NCI-H1694 (cell line): ENCODE measurements around the gene KIAA1549.
"Not testable (repeated sequence)": the region's sequence is repeated elsewhere in the genome, so short reads cannot be mapped to it uniquely, and the experiment has no call there.

ENCODE experiments used
- DNase-seq: peaks from one replicate; lab custom pipeline; 2025; lab: John Stamatoyannopoulos, UW

The KIAA1549 gene

DNA sequence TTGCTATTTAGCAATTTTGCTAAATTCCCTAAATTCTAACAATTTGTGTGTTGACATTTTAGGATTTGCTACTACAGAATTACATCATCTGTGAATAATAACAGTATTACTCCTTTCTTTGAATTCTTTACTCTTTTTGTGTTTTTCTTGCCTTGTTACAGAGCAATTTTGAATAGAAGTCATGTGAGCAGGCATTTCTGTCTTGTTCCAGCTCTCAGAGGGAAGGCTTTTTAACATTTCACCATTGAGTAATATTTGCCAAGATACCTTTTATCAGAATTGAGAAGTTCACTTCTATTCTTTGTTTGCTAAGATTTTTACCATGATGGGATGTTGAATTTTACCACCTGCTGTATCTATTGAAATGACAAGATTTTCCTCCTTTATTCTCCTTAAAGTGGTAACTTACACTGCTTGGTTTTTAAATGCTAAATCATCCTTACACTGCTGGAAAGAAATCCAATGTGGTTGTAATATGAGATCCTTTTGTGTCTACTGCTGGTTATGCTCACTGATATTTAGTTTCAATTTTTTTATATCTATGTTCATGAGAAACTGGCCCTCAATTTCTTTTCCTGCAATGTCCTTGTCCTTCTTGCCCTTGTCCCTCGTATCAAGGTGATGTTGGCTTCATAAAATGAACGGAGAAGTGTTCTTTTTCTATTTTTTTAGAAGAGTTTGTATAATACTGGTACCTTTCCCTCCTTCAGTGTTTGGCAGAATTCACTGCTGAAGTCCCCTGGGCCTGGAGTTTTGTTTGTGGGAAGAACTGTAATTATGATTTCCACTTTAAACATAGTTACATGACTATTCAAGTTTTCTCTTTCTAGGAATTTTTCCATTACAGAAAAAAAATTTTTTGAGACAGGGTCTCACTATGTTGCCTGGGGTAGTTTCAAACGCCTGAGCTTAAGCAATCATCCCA is 132.9 kb downstream of the KIAA1549 start:
- DNase-seq, result no peak

DNA sequence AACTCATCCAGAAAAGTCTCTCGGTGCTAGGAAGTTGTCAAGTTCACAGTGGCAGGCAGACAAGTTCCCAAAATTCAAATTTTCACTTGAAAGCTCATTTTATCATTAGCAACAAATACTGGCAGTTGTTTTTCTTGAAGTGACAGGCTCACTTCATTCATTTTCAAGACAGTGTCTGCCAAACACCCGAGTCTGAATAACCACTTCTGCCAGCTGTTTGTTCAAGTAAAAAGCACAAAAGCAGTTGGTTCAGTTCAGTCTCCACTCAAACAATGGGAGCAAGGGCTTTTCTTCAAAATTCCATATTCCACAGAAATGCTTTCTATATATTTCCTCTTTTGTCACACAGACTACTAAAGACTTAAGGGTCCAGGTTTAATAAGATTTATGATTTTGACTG is 135.5 kb downstream of the KIAA1549 start:
- no peak for DNase-seq

DNA sequence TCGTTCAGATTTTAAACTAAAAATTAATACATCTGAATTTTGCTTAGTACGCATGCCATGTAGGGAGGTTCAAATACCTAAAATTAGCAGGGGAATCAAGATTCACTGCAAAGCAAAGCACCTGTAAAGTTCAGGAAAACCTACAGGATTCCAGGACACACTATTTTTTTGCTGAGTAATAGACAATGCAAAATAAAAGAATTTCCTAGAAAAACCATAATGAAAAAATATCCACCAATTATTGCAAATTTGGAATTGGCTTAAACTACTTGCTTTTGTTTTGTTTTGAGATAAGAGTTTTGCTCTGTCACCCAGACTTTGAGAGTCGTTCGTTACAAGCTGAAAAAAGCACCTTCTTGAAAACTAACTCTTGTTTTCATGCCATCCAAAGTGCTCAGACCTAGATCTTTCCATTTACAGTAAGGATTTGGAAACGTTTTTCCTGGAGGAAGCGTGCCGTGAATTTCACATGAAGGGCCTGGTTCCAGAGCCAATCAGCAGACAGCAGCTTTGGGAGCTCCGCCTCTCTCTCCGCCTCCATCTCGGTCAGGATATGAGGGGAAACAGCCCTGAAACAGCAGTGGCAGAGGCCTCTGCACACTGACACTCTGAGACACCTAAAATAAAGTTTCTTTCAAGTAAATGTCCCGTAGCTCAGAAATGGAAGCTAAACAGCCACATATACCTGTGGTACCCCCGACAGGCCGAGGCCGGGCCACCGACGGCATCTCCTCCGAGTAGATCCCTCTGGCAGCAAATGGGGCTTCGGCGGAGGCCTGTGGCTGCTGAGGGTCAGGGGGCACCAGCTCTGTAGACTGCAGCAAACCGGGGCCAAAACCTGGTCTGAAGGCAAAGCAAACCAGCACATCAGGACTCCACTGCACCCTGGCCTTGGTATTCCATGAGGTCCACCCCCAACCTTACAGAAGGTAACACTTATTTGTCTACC is 137.3 kb downstream of the KIAA1549 start:
- no peak for DNase-seq

DNA sequence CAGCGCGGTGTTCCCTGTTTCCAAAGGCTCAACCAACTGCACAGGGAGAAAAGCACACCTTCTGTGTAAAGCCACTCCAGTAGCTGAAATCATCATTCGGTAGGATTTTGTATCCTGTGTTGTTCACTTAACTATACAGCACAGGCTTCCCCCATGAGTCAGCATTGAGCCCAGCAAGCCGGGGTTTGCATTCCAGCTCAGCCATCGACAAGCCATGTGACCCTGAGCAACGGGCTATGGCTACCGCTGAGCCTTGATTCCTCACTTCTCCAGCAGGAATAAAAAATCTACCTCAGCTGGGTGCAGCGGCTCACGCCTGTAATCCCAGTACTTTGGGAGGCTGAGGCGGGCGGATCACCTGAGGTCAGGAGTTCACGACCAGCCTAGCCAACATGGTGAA is 139.1 kb downstream of the KIAA1549 start:
- no peak for DNase-seq

DNA sequence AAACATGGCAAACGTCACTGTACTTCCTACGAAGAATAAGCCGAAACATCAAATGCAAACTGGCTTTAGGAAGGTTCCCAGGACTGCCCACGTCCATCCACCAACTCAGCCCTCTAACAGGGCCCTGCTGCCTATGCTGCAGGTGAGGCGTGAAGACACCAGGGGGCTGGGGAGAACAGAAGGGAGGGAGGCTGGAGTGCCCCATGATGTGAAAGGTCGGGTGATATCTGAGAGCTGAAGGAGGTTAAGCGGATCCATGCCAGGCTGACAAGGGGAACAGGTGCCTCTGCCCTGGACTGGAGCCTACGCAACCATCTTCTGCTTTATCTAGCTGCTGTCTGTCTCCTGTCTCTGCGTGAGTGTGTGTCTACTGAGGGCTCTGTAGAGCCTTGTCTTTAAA is 143.0 kb downstream of the KIAA1549 start:
- no peak for DNase-seq

DNA sequence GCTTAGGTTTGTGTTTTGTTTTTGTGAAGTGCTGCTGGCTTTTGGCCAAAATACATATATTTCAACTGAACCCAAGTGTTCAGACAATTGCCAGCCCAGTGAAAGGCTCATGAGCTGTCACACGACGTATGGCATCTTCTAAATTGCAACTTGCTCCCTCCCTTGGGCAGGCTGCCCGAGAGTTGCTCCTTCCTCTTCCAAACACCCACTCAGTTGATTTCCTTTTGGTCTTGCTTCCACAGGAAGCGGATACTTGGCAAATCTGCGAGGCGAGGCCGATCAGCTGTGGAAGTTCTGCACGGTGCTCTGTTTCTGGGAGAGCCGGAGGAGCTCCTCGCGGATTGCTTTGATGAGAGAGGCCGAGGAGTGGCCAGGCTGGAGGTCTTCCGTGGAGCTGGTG is 143.6 kb downstream of the KIAA1549 start:
- no peak for DNase-seq

DNA sequence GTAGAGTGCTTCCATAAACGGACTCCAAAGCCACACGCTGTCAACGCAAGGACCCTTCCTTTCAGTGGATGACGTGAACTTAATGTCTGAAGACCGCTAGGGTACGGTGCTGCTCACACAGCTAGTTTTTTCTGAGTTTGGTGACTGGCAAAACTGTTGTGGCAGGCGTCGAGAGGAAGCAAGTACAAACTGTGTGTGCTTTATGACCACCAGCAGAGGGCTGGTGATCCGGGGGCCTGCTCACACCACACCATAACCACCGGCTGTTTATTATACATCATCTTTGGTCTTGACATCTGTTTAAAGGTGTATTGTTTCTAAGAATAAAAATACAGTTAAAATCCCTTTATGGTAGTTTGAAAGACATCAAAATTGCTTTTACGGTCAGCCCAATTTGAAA is 146.1 kb downstream of the KIAA1549 start:
- DNase-seq, result no peak

DNA sequence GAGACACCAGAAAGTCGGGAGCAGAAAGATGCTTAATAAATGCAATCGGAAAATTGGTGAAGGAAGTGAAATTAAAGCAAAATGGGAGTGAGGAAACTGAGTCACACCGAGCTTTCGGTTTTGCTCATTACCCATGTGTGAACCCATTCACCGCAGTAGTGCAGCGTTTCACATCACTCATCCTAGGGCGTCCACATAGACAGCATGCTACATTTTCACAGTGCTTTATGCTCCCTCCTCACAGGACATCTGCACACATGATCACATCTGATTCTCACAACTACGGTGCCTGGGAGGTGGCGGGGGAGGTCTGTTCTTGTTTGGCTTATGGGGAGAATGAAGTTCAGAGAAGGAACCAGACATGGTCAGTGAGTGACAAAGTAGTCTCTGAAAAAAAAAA is 146.6 kb downstream of the KIAA1549 start:
- no peak for DNase-seq

DNA sequence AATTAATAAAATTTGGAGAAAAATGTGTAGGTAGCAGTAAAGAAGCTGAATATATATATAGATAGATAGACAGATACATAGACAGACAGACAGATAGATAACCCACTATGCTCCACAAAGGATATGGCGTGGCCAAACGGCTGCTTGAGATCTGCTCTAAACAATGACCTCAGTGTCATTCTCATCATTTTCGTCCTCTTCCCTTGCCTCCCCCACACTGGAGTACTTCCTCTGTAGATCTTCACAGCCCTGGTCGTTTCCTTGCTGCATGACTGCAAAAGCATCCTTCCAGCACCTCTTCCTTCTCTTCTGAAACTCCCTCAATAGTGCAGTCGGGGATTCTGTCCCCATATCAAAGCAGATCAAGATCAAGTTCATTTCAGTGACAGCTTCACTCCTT is 147.6 kb downstream of the KIAA1549 start:
- DNase-seq, result no peak

DNA sequence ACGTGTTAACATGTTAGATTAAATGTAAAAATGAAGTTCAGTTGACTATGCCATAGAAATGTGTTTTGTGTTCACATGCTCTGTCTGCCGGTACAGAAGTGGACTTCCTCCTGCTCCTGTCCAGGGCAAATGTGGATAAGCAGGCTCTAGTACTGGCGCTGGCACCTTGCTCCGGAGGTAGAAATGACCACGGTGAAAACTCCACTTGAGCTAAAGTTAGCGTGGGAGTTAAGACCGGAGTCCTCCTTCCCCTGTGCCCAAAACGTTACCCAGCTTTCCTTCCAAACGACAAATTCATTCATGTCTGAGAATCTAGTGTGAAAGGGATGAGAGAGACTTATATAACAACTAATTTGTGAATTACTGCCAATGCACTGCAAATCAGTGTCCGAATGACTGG is 148.2 kb downstream of the KIAA1549 start:
- DNase-seq, result no peak

DNA sequence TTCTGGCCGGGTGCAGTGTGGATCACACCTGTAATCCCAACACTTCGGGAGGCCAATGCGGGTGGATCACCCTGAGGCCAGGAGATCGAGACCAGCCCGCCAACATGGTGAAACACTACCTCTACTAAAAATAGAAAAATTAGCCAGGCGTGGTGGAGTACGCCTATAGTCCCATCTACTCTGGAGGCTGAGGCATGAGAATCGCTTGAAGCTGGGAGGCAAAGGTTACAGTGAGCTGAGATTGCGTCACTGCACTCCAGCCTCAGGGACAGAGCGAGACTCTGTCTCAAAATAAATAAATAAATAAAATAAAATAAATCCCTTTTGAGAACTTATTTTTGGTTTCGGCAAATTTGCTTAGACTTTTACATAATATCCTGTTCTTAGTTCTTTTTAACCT is 151.9 kb downstream of the KIAA1549 start:
- no peak for DNase-seq

DNA sequence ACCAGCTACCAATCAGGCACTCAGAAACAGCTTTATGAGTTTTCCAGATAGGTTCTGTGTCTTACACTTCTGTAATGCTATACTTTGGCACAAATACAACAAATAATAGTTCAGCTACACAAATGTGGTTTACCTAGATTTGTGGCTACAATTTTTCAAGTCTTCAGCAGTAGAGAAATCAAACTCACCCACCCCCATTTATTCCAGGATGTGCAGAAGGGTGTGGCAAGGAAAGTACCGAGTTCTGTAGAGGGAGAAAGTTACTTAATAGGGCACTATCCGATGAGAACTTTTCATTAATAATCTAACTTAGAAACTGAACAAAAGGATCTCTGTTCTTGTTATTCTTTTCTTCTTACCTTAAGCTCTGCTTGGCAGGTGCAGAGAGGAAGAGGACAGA is 152.9 kb downstream of the KIAA1549 start:
- no peak for DNase-seq

DNA sequence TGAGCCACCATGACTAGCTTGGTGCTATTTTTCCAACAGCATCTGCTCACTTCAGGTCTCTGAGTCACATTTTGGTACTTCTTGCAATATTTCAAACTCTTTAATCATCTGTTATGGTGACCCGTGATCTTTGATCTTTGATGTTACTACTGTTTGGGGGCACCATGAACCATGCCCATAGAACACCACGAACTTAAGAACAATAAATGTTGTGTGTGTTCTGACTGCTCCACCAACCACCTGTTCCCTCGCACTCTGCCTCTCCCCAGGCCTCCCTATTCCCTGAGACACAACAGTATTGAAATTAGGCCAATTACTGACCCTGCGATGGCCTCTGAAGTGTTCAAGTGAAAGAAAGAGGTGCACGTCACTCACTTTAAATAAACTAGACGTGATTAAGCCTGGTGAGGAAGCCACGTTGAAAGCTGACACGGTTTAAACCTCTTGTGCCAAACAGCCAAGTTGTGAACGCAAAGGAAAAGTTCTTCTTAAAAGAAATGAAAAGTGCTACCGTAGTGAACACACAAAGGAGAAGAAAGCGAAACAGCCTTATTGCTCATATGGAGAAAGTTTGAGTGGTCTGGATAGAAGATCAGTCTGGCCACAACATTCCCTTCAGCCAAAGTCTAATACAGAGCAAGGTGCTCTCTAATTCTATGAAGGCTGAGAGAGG is 156.0 kb downstream of the KIAA1549 start:
- no peak for DNase-seq

DNA sequence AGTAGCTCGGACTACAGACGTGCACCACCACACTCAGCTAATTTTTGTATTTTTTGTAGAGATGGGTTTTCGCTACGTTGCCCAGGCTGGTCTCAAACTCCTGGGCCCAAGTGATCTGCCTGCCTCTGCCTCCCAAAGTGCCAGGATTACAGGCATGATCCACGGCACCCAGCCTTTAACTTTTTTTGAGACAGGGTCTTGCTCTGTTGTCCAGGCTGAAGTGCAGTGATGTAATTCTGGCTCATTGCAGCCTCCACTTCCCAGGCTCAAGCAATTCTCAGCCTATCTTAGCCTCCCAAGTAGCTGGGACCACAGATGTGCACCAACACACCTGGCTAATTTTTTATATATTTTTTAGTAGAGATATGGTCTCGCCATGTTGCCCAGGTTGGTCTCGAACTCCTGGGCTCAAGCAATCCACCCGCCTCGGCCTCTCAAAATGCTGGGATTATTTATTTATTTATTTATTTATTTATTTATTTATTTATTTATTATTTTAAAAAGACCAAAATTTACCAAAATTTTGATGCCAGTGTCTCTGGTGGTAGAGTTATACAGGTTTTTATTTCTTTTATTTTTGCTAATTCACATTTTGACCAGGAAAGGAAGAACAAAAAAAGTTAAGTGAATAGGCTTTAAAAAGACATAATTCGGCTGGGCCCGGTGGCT is 158.2 kb downstream of the KIAA1549 start:
- no peak for DNase-seq

DNA sequence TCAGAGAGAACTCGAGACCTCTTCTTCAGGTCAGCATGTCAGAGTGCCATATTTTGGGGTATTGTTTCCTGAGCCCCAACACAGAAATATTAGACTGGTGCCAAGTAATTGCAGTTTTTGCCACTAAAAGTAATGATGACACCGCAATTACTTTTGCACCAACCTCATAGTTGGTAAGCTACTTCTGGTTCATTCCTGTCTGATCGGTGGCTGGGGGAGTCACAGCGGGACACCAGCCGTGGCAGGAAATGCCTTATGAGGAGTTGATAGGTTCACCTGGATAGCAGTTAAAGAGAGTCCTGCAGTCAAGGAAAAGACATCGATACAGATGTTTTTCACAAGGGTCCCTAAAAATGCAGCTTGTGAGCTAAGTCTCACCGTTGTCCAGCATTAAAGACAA is 159.3 kb downstream of the KIAA1549 start:
- DNase-seq, result no peak

DNA sequence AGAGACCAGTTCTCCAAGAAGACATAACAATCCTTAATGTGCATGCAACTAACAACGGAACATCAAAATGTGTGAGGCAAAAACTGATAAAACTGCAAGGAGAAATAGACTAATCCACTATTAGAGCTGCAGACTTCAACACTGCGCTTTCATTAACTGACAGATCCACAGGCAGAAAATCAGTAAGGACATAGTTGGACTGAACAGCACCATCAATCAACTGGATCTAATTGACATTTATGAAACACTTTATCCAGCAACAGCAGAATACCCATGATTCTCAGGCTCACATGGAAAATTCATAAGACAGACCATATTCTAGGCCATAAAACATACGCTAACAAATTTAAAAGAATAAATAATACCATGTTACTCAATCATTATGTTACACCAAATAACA is 161.6 kb downstream of the KIAA1549 start:
- no peak for DNase-seq

DNA sequence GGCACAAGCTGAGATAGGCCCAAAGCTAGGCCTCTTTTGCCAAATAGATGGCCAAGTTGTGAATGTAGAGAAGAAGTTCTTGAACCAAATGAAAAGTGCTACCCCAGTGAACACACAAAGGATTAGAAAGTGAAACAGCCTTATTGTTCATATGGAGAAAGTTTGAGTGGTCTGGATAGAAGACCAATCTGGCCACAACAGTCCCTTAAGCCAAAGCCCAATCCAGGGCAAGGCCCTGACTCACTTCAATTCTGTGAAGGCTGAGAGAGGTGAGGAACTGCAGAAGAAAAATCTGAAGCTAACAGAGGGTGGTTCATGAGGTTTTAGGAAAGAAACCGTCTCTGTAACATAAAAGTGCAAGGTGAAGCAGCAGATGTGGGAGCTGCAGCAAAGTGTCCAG is 164.5 kb downstream of the KIAA1549 start:
- no peak for DNase-seq

DNA sequence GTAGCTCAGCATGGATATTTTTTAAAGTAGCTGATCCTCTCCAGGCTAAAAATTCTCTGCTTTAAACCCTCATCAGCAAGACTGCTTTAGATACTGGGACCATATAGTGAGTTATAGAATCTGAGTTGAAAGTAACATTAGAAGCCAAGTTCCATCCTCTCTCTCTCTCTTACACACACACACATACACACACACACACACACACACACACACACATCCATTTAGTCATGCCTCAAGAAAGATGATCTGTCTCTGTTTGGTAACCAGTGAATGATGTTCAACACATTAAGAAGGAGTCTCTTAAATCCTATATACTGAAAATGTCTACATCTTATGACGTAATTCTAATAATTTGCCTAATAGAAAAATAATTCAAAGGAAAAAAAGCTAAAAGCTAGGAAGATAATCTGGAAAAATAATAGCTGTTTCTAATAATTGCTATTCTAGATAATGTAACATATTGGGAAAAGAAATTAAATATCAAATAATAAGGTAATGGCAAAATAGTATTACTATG is 166.3 kb downstream of the KIAA1549 start:
- DNase-seq, result no peak

DNA sequence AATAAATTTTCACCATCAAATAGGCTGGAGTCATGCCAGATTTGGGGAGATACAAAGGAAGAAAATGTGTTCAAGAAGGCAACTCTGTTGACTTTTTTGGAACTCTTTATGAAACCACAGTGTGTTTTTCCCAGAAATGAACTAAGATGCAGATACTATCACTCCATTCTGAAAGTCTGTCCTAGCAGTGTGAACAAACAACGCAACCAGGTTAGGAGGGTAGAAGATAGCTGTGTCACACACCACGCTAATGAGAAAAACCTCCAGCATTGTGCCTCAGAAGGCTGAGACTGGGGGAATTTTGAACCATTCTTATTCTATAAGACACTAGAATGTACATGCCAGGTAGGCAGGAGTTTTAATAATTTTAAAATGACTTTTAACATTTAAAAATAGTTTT is 167.2 kb downstream of the KIAA1549 start:
- DNase-seq, result no peak

DNA sequence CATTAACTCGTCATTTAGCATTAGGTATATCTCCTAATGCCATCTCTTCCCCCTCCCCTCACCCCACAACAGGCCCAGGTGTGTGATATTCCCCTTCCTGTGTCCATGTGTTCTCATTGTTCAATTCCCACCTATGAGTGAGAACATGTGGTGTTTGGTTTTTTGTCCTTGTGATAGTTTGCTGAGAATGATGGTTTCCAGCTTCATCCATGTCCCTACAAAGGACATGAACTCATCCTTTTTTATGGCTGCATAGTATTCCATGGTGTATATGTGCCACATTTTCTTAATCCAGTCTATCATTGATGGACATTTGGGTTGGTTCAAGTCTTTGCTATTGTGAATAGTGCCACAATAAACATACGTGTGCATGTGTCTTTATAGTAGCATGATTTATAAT is 169.9 kb downstream of the KIAA1549 start:
- not testable (repeated sequence) for DNase-seq

DNA sequence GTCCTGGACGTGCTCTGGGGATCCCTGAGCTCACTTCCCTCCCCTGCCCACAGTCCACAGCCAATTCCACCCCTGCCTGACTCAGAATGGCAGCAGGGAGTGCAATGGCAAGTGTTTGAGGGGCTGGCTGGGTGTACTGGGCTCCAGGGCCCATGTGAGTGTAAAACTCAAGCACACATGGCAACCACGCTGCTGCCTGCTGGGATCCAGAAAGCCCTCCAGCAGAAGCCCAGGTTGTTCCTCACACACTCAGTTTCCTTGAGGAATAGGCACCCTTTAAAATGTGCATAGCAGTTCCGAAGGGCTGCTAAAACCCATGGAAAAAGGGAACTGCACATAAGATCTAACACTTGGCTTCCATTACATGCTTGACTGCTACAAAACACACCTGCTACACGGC is 171.8 kb downstream of the KIAA1549 start:
- no peak for DNase-seq

DNA sequence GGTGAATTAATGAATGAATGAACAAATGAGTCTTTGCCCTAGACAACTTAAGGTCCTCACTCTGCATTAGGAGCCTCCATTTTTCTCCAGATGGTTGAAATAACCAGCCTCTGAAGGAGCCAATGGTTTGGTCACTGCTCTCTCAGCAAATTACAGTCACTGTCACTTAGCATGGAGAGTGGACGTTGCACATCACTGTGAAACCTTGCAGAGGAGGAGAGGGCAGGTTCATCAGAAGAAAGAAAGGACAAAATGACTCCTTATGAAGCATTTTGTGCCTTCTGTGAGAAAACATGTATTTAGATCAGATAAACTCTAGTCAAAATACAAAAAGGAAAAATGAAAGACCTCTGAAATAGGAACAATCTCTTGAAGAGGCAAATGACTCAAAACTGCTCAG is 176.6 kb downstream of the KIAA1549 start:
- no peak for DNase-seq
